Measurements from ENCODE around the gene WDR43. TPM values are rescaled to one million over a fixed set of nuclear protein-coding genes. Genes with fewer than 3 reads are reported as not detected.

The WDR43 gene
- total and polyA plus RNA-seq, 9 of the 15 experiments (the other 6 are each of a cell fraction or from before 2014, with no cell fraction given), result 34.6 to 197 (median 105) TPM

DNA sequence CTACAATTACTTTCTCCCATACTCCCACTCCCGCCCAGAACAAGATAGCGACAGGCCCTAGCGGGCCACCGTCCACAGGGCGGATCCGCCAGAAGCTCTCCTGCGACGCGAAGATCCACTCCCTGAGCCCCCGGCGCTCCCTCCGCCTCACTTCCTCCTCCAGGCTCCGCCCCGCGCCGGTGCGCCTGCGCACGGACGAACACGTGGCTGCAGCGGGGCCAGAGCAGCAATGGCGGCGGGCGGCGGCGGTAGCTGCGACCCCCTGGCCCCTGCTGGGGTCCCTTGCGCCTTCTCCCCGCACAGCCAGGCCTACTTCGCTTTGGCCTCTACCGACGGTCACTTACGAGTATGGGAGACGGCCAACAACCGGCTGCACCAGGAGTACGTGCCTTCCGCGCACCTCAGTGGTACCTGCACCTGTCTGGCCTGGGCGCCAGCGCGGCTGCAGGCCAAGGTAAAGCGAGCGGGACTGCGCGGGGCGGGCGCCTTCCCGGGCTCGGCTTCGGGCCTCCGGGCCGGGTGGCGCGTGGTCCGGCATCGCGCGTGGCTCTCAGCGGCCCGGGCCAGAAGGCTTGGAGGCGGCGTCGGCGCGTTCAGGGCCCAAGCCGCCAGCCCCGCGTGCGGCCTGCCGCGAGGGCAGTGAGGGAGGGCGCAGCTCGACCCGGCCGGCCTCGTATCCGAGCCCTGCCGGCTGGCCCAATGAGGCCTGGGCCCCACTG lies at the start of gene WDR43 (continued):
- TF ChIP-seq HMGXB4 (CRISPR knock-in tag; IDR thresholded peaks at IDR 0.05) (peak; percentile 89), ZKSCAN8 (CRISPR knock-in tag; IDR thresholded peaks at IDR 0.05) (no peak), DEAF1 (CRISPR knock-in tag; IDR thresholded peaks at IDR 0.05) (no peak), SMAD4 (CRISPR knock-in tag; conservative IDR thresholded peaks at IDR 0.05) (no peak), BACH1 (tag; IDR thresholded peaks at IDR 0.05) (no peak), HES1 (IDR thresholded peaks at IDR 0.05; ENCODE audit: low read depth) (no peak), ZBTB11 (CRISPR knock-in tag; IDR thresholded peaks at IDR 0.05) (no peak), TSHZ1 (CRISPR knock-in tag; IDR thresholded peaks at IDR 0.05) (no peak), ELK1 (CRISPR knock-in tag; IDR thresholded peaks at IDR 0.05) (no peak)
